ENCODE measurements around the gene ZNRF3.

DNA sequence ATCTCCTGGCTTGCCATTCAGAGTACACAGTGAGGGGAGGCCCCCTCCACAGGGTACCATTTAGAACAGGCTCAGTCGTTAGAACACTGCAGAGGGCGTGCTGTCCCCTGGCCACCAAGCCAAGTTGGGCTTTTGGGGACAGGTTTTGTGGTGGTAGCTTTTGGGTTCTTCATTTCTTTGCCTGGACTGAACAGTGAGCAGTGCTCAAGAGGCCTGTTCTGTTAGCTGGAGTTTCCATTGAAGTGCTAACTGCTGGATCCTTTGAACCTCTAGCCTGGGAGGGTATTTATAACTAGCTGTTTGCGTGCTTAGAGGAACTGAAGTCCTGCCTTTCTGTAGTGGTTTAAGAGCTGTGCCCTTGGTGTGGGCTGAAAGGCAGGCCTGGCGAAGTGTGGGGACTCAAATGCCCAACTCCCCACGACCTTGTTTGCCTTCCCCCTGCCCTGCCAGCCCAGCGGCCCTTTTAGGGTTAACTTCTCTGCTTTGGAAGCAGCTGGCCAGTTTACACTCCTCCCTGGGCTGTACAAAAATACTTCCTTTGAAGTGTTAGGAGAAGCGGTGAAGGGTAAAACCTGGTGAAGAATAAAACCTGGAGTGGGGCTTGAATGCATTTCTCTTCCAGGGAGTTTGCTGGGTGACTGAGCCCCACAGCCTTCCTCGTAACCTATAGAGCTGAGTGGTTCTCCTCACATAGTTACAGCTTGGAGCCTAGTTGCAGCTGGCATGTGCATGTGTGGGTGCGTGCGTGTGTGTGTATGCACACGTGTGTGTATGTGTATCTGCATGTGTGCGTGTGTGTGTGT is 34.6 kb downstream of the ZNRF3 start:
- TF ChIP-seq, protein P1, sequence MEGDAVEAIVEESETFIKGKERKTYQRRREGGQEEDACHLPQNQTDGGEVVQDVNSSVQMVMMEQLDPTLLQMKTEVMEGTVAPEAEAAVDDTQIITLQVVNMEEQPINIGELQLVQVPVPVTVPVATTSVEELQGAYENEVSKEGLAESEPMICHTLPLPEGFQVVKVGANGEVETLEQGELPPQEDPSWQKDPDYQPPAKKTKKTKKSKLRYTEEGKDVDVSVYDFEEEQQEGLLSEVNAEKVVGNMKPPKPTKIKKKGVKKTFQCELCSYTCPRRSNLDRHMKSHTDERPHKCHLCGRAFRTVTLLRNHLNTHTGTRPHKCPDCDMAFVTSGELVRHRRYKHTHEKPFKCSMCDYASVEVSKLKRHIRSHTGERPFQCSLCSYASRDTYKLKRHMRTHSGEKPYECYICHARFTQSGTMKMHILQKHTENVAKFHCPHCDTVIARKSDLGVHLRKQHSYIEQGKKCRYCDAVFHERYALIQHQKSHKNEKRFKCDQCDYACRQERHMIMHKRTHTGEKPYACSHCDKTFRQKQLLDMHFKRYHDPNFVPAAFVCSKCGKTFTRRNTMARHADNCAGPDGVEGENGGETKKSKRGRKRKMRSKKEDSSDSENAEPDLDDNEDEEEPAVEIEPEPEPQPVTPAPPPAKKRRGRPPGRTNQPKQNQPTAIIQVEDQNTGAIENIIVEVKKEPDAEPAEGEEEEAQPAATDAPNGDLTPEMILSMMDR (IDR thresholded peaks at IDR 0.05; ENCODE audit: insufficient read depth, low read length, poor library complexity, severe bottlenecking), result no peak
- no peak for TF ChIP-seq EZH2phosphoT487 (conservative IDR thresholded peaks at IDR 0.05; ENCODE audit: low read length)

Measured in SU-DHL-6 (cell line).